ENCODE measurements around the gene CEP55.
A peak's percentile ranks its signal among the peaks of the same experiment; 100 is the strongest.

Gene CEP55

DNA sequence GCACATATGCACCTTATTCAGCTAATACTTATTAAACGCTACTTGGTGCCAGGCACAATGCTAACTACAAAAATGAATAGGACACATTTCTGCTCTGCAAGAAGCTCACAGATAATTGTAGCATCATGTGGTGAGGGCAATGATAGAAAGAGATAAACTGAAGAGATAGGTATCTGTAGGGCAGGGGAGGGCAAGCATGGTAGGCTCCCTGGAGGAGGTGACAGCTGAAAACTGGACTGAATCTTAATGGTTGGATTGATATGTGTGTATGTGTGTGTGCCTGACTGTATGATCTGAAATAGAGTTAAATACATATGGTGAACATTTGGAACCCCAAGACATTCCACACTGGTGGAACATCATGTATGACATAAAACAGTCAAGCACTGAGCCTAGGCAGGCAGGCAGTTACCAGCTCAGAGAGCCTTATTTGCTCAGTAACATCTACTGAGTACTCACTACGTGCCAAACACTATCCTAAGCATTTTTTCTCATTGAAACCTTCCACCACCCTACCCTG lies 4.8 kb upstream of the CEP55 start:
- no peaks in the 10 kb centered on the region for H3K36me3 ChIP-seq (ENCODE audit: insufficient read depth, low read length)

DNA sequence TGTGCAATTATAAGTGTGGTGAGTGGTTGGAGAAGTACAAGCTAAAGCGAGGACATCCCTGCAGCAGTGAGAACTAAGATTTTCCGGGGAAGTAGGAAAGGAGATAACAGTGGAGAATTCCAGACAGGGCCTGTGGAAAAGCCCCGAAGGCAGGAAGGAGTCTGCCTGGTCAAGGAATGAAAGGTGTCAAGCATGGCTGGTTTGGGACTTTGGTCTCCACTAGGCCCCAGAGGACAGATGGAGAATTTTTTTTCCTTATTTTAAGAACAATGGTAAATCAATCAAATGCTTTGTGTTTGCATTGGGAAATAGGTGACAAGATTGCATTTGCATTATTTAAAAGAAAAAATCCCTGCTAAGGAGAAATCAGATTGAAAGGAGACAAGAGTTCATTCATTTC lies 3.2 kb upstream of the CEP55 start:
- H3K4me3 ChIP-seq (ENCODE audit: low read depth in 1 of 2, low read length in 2 of 2), result no peak overlapping the region
- no peak overlapping the region for H3K27ac ChIP-seq (ENCODE audit: low read depth, low read length)
- no peaks in the 10 kb centered on the region for H3K9me3 ChIP-seq (ENCODE audit: low read length)
- no peak overlapping the region for H3K9ac ChIP-seq (ENCODE audit: low read length)
- no peaks in the 10 kb centered on the region for H3K36me3 ChIP-seq (ENCODE audit: insufficient read depth, low read length)
- peaks cover 5% of the 10 kb centered on the region for H3K4me1 ChIP-seq (ENCODE audit: insufficient read depth, low read length)
- H3K27me3 ChIP-seq (ENCODE audit: control insufficient read depth in 1 of 2, insufficient read depth in 2 of 2, low read length in 2 of 2), result no peaks in the 10 kb centered on the region

More for the DNA sequence above, 4.8 kb upstream of the CEP55 start:
- H3K27ac ChIP-seq (ENCODE audit: low read depth, low read length), result no peak overlapping the region
- H3K4me3 ChIP-seq (ENCODE audit: low read depth in 1 of 2, low read length in 2 of 2), result no peak overlapping the region
- peaks cover 5% of the 10 kb centered on the region for H3K4me1 ChIP-seq (ENCODE audit: insufficient read depth, low read length)
- H3K27me3 ChIP-seq (ENCODE audit: control insufficient read depth in 1 of 2, insufficient read depth in 2 of 2, low read length in 2 of 2), result no peaks in the 10 kb centered on the region
- no peaks in the 10 kb centered on the region for H3K9me3 ChIP-seq (ENCODE audit: low read length)
- H3K9ac ChIP-seq (ENCODE audit: low read length), result no peak overlapping the region

DNA sequence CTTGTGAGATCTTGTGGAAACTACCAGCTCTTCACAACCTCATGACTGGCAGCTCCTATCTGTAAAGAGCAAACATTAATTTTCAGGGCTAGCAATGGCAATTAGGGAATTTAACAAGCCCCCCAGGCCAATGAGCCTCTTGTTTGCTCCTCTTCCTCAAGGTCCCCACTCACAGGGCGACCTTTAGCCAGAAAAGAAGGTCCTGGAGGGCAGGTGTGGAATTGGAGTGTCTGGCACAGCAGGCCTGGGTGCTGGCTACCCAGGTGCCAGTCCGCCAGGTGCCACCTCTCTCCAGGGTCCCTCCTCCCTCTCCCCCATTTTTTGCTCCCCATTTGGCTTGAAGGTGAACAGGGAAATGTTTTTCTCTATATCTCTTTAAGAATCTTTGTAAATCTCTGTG lies 1.9 kb upstream of the CEP55 start:
- Histone ChIP-seq H3K4me3 (ENCODE audit: low read depth in 1 of 2, low read length in 2 of 2) (no peak overlapping the region), H3K9me3 (ENCODE audit: low read length) (no peaks in the 10 kb centered on the region), H3K27me3 (ENCODE audit: control insufficient read depth in 1 of 2, insufficient read depth in 2 of 2, low read length in 2 of 2) (no peaks in the 10 kb centered on the region), H3K36me3 (ENCODE audit: insufficient read depth, low read length) (no peaks in the 10 kb centered on the region), H3K27ac (ENCODE audit: low read depth, low read length) (no peak overlapping the region), H3K9ac (ENCODE audit: low read length) (no peak overlapping the region), H3K4me1 (ENCODE audit: insufficient read depth, low read length) (peaks cover 5% of the 10 kb centered on the region)

DNA sequence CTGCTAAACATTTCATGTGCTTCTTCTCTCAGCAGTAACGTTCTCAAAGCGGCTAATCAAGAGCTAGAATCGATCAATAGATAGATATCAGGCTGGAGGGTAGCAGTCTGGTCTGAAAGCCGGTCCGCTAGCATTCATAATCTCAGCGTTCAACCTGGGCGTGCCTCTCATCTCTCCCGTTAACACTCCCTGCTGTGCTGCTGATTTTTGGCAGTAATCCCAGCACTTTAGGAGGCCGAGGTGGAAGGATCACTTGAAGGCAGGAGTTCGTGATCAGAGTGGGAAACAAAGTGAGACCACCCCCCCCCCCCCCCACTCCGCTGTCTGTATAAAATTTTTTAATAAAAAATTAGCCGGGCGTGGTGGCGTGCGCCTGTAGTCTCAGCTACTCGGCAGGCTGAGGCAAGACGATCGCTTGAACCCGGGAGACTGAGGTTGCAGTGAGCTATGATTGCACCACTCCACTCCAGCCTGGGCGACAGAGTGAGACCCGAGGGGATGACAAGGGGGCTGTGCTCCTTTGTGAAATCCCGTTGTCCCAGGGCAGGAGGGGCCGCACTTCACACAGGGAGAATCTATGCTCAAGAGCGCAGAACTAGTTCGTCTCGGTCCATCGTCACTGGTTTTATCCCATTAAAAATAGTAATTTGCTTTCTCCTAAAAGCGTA lies 624 bp upstream of the CEP55 start:
- H3K4me1 ChIP-seq (ENCODE audit: insufficient read depth, low read length), result peaks cover 5% of the 10 kb centered on the region
- H3K9ac ChIP-seq (ENCODE audit: low read length), result no peak overlapping the region
- peak overlapping the region; percentile 59 to 91 for H3K4me3 ChIP-seq (ENCODE audit: low read depth in 1 of 2, low read length in 2 of 2)
- no peaks in the 10 kb centered on the region for H3K9me3 ChIP-seq (ENCODE audit: low read length)
- H3K36me3 ChIP-seq (ENCODE audit: insufficient read depth, low read length), result no peaks in the 10 kb centered on the region
- no peaks in the 10 kb centered on the region for H3K27me3 ChIP-seq (ENCODE audit: control insufficient read depth in 1 of 2, insufficient read depth in 2 of 2, low read length in 2 of 2)
- H3K27ac ChIP-seq (ENCODE audit: low read depth, low read length), result peak overlapping the region; percentile 14

DNA sequence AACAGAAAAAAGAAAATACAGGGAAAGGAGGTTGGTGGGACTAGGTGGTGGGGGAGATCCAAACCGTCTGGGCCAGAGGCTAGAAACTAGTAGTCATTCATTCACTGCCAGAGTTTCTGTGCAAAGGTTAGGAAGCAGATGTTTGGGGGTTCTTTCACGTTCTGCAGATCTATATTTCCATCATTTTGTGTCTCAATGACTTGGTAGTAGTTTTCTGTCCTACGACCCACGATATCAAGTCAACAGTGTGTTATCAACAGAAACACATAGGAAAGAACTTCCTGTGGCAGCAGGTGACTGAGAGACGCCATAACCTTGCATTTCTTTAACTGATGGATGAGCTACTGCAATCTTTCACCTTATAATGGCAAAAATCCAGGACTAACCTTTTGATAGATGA lies 1.8 kb downstream of the CEP55 start:
- Histone ChIP-seq H3K4me3 (ENCODE audit: low read depth in 1 of 2, low read length in 2 of 2) (no peak overlapping the region), H3K36me3 (ENCODE audit: insufficient read depth, low read length) (no peaks in the 10 kb centered on the region), H3K4me1 (ENCODE audit: insufficient read depth, low read length) (peaks cover 5% of the 10 kb centered on the region), H3K27ac (ENCODE audit: low read depth, low read length) (no peak overlapping the region), H3K9ac (ENCODE audit: low read length) (no peak overlapping the region), H3K9me3 (ENCODE audit: low read length) (no peaks in the 10 kb centered on the region), H3K27me3 (ENCODE audit: control insufficient read depth in 1 of 2, insufficient read depth in 2 of 2, low read length in 2 of 2) (no peaks in the 10 kb centered on the region)

- H3K4me1 ChIP-seq (ENCODE audit: insufficient read depth, low read length), result no peaks in the 10 kb centered on the region
- H3K36me3 ChIP-seq (ENCODE audit: insufficient read depth, low read length), result no peaks in the 10 kb centered on the region
- no peak overlapping the region for H3K4me3 ChIP-seq (ENCODE audit: low read depth in 1 of 2, low read length in 2 of 2)
These were observed 5.2 kb downstream of the CEP55 start for GRCh38 chr10:93501650-93502049.

GRCh38 chr10:93503075-93503474 lies 6.7 kb downstream of the CEP55 start:
- Histone ChIP-seq H3K9ac (ENCODE audit: low read length) (no peak overlapping the region), H3K4me3 (ENCODE audit: low read depth in 1 of 2, low read length in 2 of 2) (no peak overlapping the region), H3K36me3 (ENCODE audit: insufficient read depth, low read length) (no peaks in the 10 kb centered on the region), H3K4me1 (ENCODE audit: insufficient read depth, low read length) (no peaks in the 10 kb centered on the region), H3K27ac (ENCODE audit: low read depth, low read length) (no peak overlapping the region), H3K9me3 (ENCODE audit: low read length) (no peaks in the 10 kb centered on the region), H3K27me3 (ENCODE audit: control insufficient read depth in 1 of 2, insufficient read depth in 2 of 2, low read length in 2 of 2) (no peaks in the 10 kb centered on the region)

More at GRCh38 chr10:93501650-93502049, 5.2 kb downstream of the CEP55 start:
- Histone ChIP-seq H3K9ac (ENCODE audit: low read length) (no peak overlapping the region), H3K27ac (ENCODE audit: low read depth, low read length) (no peak overlapping the region), H3K9me3 (ENCODE audit: low read length) (no peaks in the 10 kb centered on the region), H3K27me3 (ENCODE audit: control insufficient read depth in 1 of 2, insufficient read depth in 2 of 2, low read length in 2 of 2) (no peaks in the 10 kb centered on the region)

- H3K36me3 ChIP-seq (ENCODE audit: insufficient read depth, low read length), result no peaks in the 10 kb centered on the region
- no peak overlapping the region for H3K9ac ChIP-seq (ENCODE audit: low read length)
- H3K27me3 ChIP-seq (ENCODE audit: control insufficient read depth in 1 of 2, insufficient read depth in 2 of 2, low read length in 2 of 2), result no peaks in the 10 kb centered on the region
These were observed 8.7 kb downstream of the CEP55 start for GRCh38 chr10:93505075-93505474.

GRCh38 chr10:93509816-93510215 lies 13.4 kb downstream of the CEP55 start:
- Histone ChIP-seq H3K4me3 (ENCODE audit: low read depth in 1 of 2, low read length in 2 of 2) (no peak overlapping the region), H3K9me3 (ENCODE audit: low read length) (no peaks in the 10 kb centered on the region), H3K27me3 (ENCODE audit: control insufficient read depth in 1 of 2, insufficient read depth in 2 of 2, low read length in 2 of 2) (no peaks in the 10 kb centered on the region)

More at GRCh38 chr10:93505075-93505474, 8.7 kb downstream of the CEP55 start:
- no peaks in the 10 kb centered on the region for H3K9me3 ChIP-seq (ENCODE audit: low read length)
- no peak overlapping the region for H3K27ac ChIP-seq (ENCODE audit: low read depth, low read length)
- no peak overlapping the region for H3K4me3 ChIP-seq (ENCODE audit: low read depth in 1 of 2, low read length in 2 of 2)
- H3K4me1 ChIP-seq (ENCODE audit: insufficient read depth, low read length), result no peaks in the 10 kb centered on the region

DNA sequence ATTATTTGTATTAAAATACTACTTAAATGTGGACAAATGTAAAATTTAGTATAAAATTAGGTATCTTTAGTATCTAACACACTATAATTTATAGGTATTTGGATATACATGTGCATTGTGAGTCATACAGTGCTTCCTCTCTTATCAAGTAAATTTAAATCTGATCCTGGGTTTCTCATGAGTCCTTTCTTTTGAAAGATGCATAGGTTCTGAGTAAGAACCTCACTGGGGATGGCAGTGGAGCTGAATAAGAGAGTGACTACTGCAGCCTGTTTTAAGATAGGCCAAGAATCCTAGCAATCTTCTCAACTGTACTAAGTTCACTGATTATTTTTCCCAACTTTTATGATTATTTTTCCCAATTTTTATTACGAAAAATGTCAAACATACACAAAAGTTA lies 16.2 kb downstream of the CEP55 start:
- Histone ChIP-seq H3K4me1 (ENCODE audit: insufficient read depth, low read length) (no peaks in the 10 kb centered on the region), H3K36me3 (ENCODE audit: insufficient read depth, low read length) (no peaks in the 10 kb centered on the region), H3K27me3 (ENCODE audit: control insufficient read depth in 1 of 2, insufficient read depth in 2 of 2, low read length in 2 of 2) (no peaks in the 10 kb centered on the region), H3K9ac (ENCODE audit: low read length) (no peak overlapping the region), H3K4me3 (ENCODE audit: low read depth in 1 of 2, low read length in 2 of 2) (no peak overlapping the region), H3K9me3 (ENCODE audit: low read length) (no peaks in the 10 kb centered on the region), H3K27ac (ENCODE audit: low read depth, low read length) (no peak overlapping the region)

More at GRCh38 chr10:93509816-93510215, 13.4 kb downstream of the CEP55 start:
- Histone ChIP-seq H3K9ac (ENCODE audit: low read length) (no peak overlapping the region), H3K4me1 (ENCODE audit: insufficient read depth, low read length) (no peaks in the 10 kb centered on the region), H3K36me3 (ENCODE audit: insufficient read depth, low read length) (no peaks in the 10 kb centered on the region), H3K27ac (ENCODE audit: low read depth, low read length) (no peak overlapping the region)

GRCh38 chr10:93513091-93513490 lies 16.7 kb downstream of the CEP55 start:
- Histone ChIP-seq H3K9me3 (ENCODE audit: low read length) (no peaks in the 10 kb centered on the region), H3K27ac (ENCODE audit: low read depth, low read length) (no peak overlapping the region), H3K9ac (ENCODE audit: low read length) (no peak overlapping the region), H3K27me3 (ENCODE audit: control insufficient read depth in 1 of 2, insufficient read depth in 2 of 2, low read length in 2 of 2) (no peaks in the 10 kb centered on the region), H3K4me1 (ENCODE audit: insufficient read depth, low read length) (no peaks in the 10 kb centered on the region), H3K36me3 (ENCODE audit: insufficient read depth, low read length) (no peaks in the 10 kb centered on the region), H3K4me3 (ENCODE audit: low read depth in 1 of 2, low read length in 2 of 2) (no peak overlapping the region)

GRCh38 chr10:93514521-93514920 lies 18.1 kb downstream of the CEP55 start:
- H3K4me1 ChIP-seq (ENCODE audit: insufficient read depth, low read length), result no peaks in the 10 kb centered on the region
- H3K27me3 ChIP-seq (ENCODE audit: control insufficient read depth in 1 of 2, insufficient read depth in 2 of 2, low read length in 2 of 2), result no peaks in the 10 kb centered on the region
- no peaks in the 10 kb centered on the region for H3K36me3 ChIP-seq (ENCODE audit: insufficient read depth, low read length)
- H3K9ac ChIP-seq (ENCODE audit: low read length), result no peak overlapping the region
- no peak overlapping the region for H3K4me3 ChIP-seq (ENCODE audit: low read depth in 1 of 2, low read length in 2 of 2)
- no peak overlapping the region for H3K27ac ChIP-seq (ENCODE audit: low read depth, low read length)
- H3K9me3 ChIP-seq (ENCODE audit: low read length), result no peaks in the 10 kb centered on the region
